Panc1 (cell line): Measurements from ENCODE around the gene STX18. TPM values are rescaled to one million over a fixed set of nuclear protein-coding genes. Genes with fewer than 3 reads are reported as not detected.
"Not testable (repeated sequence)": the region's sequence is repeated elsewhere in the genome, so short reads cannot be mapped to it uniquely, and the experiment has no call there.

ENCODE experiments used
- ATAC-seq: fragments of 200-7000 bp; cut with Tn5 transposase; 2 replicates; pipeline ENCODE4 v1.9.1; 2020; ENCODE audit warnings: mild to moderate bottlenecking, moderate library complexity
- BruUV-seq: library from RNA; stranded (reverse); fragments of 400-500 nt; replicated peaks from 2 replicates; lab custom pipeline; 2021; lab: Mats Ljungman, UMichigan
- CTCF ChIA-PET: fragments of 300-600 bp; sonication (Branson Sonifier 250); formaldehyde crosslinking; loops from one replicate; lab custom pipeline; 2022; ENCODE audit warnings: antibody characterized with exemption; lab: Charles Lee
- POLR2A ChIA-PET: fragments of 300-600 bp; sonication (Branson Sonifier 250); formaldehyde crosslinking; loops from one replicate; lab custom pipeline; 2022; ENCODE audit warnings: antibody characterized with exemption; lab: Charles Lee
- DNase-seq: peaks from one replicate; pipeline ENCODE4 v3.0.0-alpha.2; 2010; ENCODE audit warnings: low read depth, low spot score
- H3K27ac ChIP-seq: 2 replicates; pipeline ENCODE4 v1.5.1; 2011; ENCODE audit warnings: mild to moderate bottlenecking, low read length, inconsistent platforms
- H3K27me3 ChIP-seq: fragments of 200-500 bp; sonication (Bioruptor generic); 2 replicates; pipeline ENCODE4 v1.6.0; 2014; ENCODE audit warnings: low read length, inconsistent platforms; ENCODE audit not compliant: control insufficient read depth, insufficient read depth
- H3K36me3 ChIP-seq: fragments of 200-500 bp; sonication (Bioruptor generic); 2 replicates; pipeline ENCODE4 v1.5.1; 2014; ENCODE audit warnings: inconsistent platforms, mild to moderate bottlenecking, low read length, moderate library complexity; ENCODE audit not compliant: control insufficient read depth, insufficient read depth
- H3K4me1 ChIP-seq: 2 replicates; pipeline ENCODE4 v1.5.1; 2011; ENCODE audit warnings: inconsistent platforms, mild to moderate bottlenecking, low read length, moderate library complexity; ENCODE audit not compliant: control insufficient read depth, insufficient read depth
- H3K4me3 ChIP-seq, 2 experiments: 2 replicates each; pipeline ENCODE4 v1.5.1; 2011 to 2012; ENCODE audit warnings: low read depth in 2 of 2, low read length in 2 of 2, mild to moderate bottlenecking in 2 of 2, inconsistent platforms in 1 of 2, moderate library complexity in 1 of 2
- H3K9me3 ChIP-seq: fragments of 200-500 bp; sonication (Bioruptor generic); 2 replicates; pipeline ENCODE4 v1.5.1; 2014; ENCODE audit warnings: low read depth, mild to moderate bottlenecking, inconsistent platforms, low read length, moderate library complexity; ENCODE audit not compliant: control insufficient read depth, insufficient read depth
- CTCF ChIP-seq: fragments of 450-650 bp; IDR thresholded peaks from 2 replicates; pipeline ENCODE4 v1.5.1; 2017; ENCODE audit warnings: mild to moderate bottlenecking
- POLR2AphosphoS5 ChIP-seq: IDR thresholded peaks from 2 replicates; pipeline ENCODE4 v1.6.1; 2012; ENCODE audit warnings: mild to moderate bottlenecking, low read depth, low read length, moderate library complexity
- REST ChIP-seq, 2 experiments: IDR thresholded peaks; 2 replicates each; pipeline ENCODE4 v1.6.1; 2011 to 2012; ENCODE audit warnings: low read depth in 2 of 2, control low read depth in 1 of 2, low read length in 1 of 2, mild to moderate bottlenecking in 1 of 2, moderate library complexity in 1 of 2; ENCODE audit not compliant: insufficient read depth in 1 of 2
- SIN3A ChIP-seq: IDR thresholded peaks from 2 replicates; pipeline ENCODE4 v1.6.1; 2012; ENCODE audit warnings: low read depth, mild to moderate bottlenecking, low read length, moderate library complexity, borderline replicate concordance; ENCODE audit not compliant: insufficient read depth
- TCF7L2 ChIP-seq: IDR thresholded peaks from 2 replicates; pipeline ENCODE4 v1.6.1; 2011; ENCODE audit warnings: mild to moderate bottlenecking, low read depth, low read length, inconsistent platforms
- in situ Hi-C: cut with HindIII; loops from 2 replicates; pipeline ENCODE4 v1.10.0; 2016; ENCODE audit warnings: low sequenced_read_pairs, low pct_unique_long_range_greater_than_20kb
- intact Hi-C: fragments of 100-400 bp; cut with micrococcal nuclease; formaldehyde crosslinking; loops from one replicate; pipeline ENCODE4 v1.10.0; 2022; ENCODE audit not compliant: unreplicated experiment
- total RNA-seq: library from RNA; stranded (reverse); gene quantifications from one replicate; pipeline ENCODE4 v1.2.1, GENCODE V29; 2021; ENCODE audit not compliant: unreplicated experiment

The STX18 gene
- total RNA-seq, 1 experiment from 2014 or later, result 15.0 TPM

GRCh38 chr4:4470208-4470607 is 71.6 kb downstream of the STX18 start:
- H3K4me3 ChIP-seq, result no peak overlapping the region
- ChIA-PET POLR2A (no interaction called here), CTCF (no interaction called here)
- TF ChIP-seq TCF7L2, result no peak
- no peak for TF ChIP-seq SIN3A
- no peak for TF ChIP-seq CTCF
- TF ChIP-seq POLR2AphosphoS5, result no peak
- TF ChIP-seq REST (IDR thresholded peaks at IDR 0.05; ENCODE audit: insufficient read depth in 1 of 2, low read depth in 2 of 2, low read length in 1 of 2), result no peak
- H3K4me1 ChIP-seq, result no peaks in the 10 kb centered on the region
- intact Hi-C loops, result no loop called here
- no peaks in the 10 kb centered on the region for H3K9me3 ChIP-seq
- no peaks in the 10 kb centered on the region for H3K27me3 ChIP-seq
- no peaks in the 10 kb centered on the region for H3K36me3 ChIP-seq
- no TSS peak for BruUV-seq
- in situ Hi-C loops, result no loop called here
- no peak for ATAC-seq
- H3K27ac ChIP-seq, result no peak overlapping the region
- no peak for DNase-seq

- H3K4me3 ChIP-seq, H3K9me3 ChIP-seq, intact Hi-C loops, H3K27ac ChIP-seq, H3K27me3 ChIP-seq, DNase-seq, POLR2A ChIA-PET, BruUV-seq, in situ Hi-C loops, H3K4me1 ChIP-seq, ATAC-seq, H3K36me3 ChIP-seq: not testable (repeated sequence)
- CTCF ChIA-PET, result interaction anchor here (0.6 kb wide), 1 partner anchor 131 kb away, joined by 4 read pairs; no protein-coding TSS in a partner anchor
Measured at GRCh38 chr4:4465238-4465637, 76.6 kb downstream of the STX18 start.

- no peak for ATAC-seq
- no peak overlapping the region for H3K4me3 ChIP-seq
Measured at GRCh38 chr4:4462970-4463369, 78.9 kb downstream of the STX18 start.

More at GRCh38 chr4:4462970-4463369, 78.9 kb downstream of the STX18 start:
- no peak for DNase-seq
- ChIA-PET POLR2A (interaction anchor here (0.6 kb wide), 1 partner anchor 112 kb away, joined by 3 read pairs; no protein-coding TSS in a partner anchor), CTCF (interaction anchor here (1.1 kb wide), 1 partner anchor 33 kb away, joined by 3 read pairs; no protein-coding TSS in a partner anchor)
- TF ChIP-seq POLR2AphosphoS5 (no peak), CTCF (no peak), TCF7L2 (no peak)
- in situ Hi-C loops (no loop called here), intact Hi-C loops (no loop called here)
- Histone ChIP-seq H3K9me3 (no peaks in the 10 kb centered on the region), H3K36me3 (no peaks in the 10 kb centered on the region; the same call in 1 of the 2 replicates), H3K27me3 (no peaks in the 10 kb centered on the region), H3K27ac (no peak overlapping the region), H3K4me1 (no peaks in the 10 kb centered on the region)
- BruUV-seq, result no TSS peak
